GM21515 (cell line): ENCODE data around the gene FAM200A.
"Not testable (repeated sequence)": the region's sequence is repeated elsewhere in the genome, so short reads cannot be mapped to it uniquely, and the experiment has no call there.

Source experiments
- ATAC-seq: cut with Tn5 transposase; IDR thresholded peaks from one replicate; pipeline ENCODE4 v1.9.1; 2021; ENCODE audit not compliant: unreplicated experiment

Gene FAM200A

DNA sequence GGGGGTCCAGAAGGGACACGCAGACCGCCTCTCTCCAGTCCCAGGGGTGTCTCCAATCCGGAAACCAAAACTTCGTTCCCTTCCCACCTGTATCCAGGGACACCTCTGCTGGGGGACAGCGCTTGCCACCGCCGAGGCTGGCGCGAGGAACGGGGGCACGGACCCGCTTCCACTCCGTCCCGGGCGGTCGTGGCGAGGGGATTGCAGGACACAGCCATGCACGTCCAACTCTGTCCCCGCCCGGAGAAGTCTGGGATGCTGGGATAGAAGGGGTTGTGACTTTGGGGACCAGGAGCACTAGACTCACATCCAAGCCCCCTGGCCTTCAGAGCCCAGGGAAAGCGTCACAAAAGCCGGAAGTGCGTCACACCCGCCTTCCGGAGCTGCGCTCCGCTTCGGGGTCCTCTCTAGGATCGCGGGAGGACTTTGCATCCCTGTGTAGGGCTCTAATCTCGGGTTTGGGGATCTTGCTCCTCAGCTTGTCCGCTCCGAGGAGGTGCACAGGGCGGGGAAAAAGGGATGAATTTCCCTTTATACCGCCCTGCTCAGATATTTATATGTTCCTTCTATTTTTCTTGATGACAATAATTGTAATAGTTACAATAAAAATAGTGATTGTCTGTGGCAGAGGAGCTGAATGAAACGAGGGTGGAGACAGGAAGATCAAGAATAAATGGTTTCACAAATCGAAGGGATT, at the start of gene FAM200A:
Gene FAM200A, minus strand, starts transcription at position 348 of the 697 bp plus-strand sequence. CDS start 3,707 bp downstream, outside the sequence.
- peak; percentile 92 for ATAC-seq

DNA sequence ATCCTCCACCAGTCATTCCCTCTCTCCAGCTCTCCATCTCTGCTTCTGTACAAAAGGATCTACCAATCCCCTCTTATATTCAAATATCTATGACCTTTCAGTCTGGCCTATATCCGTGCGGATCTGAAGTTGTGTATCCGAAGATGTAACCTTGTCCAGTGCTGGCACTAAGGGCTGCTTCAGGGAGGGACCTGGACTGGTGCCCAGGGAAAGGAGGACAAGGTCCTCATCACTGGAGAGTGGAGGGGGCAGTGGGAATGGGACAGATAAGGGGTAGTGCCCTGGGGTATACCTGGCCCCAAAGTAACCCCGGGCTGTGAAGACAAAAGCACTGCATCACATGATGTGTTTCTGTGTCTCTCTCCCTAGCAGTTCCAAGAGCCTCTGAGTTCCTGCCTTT, 47.9 kb upstream of the FAM200A start:
- no peak for ATAC-seq

DNA sequence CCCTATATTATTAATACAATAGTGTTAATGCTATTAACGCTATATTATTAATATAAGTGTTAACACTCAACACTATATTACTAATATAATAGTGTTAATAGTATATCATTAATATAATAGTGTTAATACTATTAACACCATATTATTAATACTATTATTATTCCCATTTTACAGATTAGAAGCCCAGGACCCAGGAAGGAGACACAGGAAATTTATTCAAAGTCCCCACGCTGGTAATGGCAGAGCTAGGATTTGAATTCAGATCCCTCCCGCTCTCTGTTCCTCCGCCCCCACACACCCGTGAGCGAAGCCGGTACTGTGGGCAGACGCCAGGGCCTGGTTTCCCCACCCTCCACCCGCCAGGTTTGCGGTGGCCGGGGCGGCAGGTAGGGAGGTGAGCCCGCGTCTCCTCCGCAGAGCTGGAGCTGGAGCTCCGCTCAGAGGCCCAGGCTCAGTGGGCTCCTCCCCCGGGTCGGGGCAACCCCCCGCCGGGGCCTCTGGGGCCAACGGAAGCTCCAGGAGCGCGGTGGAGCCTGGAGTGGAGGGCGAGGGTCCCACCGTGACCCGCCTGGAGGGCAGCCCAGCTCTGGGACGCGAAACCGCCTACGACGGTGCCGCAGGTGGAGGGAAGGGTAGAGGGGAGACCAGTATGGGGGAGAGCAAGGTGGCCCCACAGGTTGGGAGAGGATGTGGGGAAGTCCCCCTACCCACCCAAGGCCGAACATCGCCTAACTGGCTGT, 46.0 kb upstream of the FAM200A start, which contains the start of gene TMEM225B:
Gene TMEM225B, plus strand, starts transcription at position 506 of the 740 bp plus-strand sequence. CDS start 6,122 bp downstream, outside the sequence.
- ATAC-seq: no peak

DNA sequence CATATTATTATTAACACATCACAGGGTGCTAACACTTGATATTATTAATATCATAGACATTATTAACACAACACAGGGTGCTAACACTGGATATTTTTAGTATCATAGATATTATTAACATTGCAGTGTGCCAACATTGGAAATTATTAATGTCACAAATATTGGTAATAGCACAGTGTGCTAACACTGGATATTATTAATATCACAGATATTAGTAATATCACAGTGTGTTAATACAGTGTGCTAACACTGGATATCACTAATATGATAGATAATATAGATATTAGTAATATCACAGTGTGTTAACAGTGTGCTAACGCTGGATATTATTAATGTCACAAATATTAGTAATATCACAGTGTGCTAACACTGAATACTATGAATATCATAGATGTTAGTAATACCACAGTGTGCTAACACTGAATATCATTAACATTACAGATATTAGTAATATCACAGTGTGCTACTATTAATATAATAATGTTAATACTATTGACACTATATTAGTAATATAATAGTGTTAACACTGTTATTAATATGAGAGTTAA, 44.6 kb upstream of the FAM200A start:
- ATAC-seq: no peak

DNA sequence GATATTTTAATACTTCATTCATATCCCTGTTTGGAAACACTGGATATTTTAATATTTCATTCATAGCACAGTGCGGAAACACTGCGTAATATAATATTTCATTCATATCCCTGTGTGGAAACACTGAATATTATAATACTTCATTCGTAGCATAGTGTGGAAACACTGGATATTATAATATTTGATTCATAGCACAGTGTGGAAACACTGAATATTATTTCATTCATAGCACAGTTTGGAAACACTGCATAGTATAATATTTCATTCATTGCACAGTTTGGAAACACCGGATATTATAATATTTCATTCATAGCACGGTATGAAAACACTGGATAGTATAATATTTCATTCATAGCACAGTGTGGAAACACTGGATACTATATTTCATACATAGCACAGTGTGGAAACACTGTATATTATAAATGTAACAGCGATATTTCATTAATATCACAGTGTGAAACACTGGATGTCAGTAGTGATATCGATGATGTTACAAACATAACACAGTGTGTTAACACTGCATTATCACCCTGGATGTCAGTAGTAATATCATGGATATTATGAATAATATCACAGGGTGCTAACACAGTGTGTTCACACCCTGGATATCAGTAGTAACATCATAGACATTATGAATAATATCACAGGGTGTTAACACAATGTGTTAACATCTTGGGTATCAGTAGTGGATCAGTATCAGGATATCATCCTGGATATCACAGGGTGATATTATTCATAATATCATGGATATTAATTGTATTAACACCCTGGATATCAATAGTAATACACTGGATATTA, 43.2 kb upstream of the FAM200A start:
- no peak for ATAC-seq

DNA sequence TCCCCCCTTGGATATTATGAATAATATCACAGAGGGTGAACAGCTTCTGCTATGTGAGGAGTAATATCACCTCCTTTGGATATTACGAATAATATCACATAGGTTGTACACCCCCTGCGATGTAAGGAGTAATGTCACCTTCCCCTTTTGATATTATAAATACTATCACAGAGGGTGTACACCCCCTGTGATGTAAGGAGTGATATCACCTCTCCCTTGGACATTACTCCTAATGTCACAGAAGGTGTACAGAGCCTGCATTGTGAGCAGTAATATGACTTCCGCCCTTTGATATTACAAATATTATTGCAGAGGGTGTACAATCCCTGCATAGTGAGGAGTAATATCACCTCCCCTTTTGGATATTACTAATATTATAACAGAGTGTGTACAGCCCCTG, 37.0 kb upstream of the FAM200A start:
- no peak for ATAC-seq

DNA sequence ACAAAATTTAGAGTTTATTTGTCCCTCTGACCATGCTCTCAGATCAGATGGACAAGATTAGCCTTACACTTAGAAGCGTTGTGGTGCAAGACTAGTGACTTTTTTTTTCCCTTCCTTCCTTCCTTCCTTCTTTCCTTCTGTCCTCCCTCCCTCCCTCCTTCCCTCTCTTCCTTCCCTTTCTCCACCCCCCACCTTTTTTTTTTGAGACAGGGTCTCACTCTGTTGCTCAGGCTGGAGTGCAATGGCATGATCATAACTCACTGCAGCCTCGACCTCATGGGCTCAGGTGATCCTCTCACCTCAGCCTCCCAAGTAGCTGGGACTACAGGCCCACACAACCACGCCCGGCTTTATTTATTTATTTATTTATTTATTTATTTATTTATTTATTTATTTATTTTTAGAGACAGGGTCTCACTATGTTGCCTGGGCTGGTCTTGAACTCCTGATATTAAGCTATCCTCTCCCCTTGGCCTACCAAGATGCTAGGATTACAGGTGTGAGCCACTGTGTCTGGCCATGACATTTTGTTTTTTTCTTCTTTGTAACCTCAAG, 28.9 kb upstream of the FAM200A start:
- ATAC-seq: not testable (repeated sequence)

DNA sequence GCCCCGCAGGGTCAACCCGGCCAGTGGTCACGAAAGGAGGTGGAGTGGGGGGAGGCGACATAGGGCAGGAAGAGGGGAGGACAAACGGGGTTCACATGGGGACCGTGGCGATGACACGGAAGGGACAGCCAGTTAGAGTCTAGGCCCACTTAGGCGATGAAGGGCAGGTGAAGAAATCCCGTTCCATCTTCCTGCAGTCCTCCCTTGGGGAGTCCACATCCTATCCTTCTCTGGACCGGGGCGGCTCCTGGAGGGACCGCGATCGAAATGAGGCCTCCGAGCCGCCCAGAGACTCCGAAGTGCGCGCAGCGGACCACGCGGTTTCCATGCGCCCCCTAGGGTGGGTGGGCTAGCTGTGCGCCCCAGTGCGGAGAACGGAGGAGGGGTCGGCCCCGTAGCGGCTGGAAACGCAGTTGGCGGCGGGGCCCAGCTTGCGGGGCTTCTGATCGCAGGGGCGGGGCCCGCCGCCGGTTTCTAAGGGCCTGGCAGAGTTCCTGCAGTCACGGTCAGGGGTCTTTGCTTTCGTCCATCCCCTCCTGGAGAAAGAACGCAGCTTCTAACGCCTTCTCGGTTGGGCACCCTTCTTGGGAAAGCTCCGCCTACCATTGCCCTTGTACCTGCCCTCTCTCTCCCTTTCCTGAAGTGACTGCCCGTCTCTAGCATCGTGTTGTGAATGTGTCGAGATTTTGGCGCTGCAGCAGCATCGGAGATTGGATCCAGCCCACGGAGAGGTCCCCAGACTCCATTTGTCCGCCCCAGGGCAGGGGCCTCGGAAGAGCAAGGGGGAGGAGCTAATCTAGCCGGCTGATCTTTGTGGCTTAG, 28.3 kb upstream of the FAM200A start:
- no peak for ATAC-seq

DNA sequence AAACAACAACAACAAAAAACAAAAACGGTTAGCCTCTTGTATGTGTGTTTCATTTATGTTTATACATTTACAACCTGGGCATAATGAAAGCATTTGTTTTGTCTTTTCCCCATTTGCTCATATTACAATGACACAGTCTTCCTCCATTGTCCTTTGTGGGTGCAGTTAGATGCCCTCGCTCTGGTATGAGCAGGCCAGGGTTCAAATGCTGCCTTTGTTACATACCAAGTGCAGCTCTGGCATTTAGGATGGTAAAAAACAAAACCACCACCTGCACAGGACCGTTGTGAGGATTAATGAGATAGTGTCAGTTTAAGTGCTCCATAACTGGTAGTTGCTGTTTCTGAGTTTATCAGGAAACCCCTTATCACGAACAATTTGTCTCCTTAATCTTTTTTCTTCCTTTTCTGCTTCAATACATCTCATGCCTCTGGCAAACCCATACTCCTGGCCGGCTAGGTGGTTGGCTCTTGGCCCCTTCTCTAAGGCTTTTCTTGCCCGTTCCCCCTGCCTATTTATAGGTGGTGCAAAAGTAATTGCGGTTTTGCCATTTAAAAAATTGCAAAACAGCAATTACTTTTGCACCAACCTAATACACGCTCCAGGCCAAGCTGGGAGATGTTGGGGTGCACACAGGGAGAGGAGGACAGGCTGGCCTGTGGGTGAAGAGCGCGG, 27.5 kb upstream of the FAM200A start:
- ATAC-seq: no peak

DNA sequence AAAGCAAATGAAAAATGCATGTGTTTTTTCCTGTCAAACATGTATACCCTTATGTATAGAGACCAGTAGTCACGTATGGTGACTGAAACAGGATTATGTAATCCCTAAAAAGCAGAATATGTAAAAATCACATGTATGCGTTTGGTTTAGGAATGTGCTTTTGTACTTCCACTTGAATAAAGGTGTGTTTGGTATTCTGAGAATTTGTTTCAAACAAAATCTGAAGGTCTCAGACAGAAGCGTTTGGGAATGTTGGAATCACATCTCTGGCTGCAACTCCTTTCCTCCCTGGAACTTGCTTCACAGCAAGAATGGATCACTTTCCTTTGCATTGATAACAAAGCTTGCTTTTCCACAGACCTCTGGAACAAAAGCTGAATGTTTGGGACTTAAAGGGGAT, 24.3 kb upstream of the FAM200A start:
- no peak for ATAC-seq

DNA sequence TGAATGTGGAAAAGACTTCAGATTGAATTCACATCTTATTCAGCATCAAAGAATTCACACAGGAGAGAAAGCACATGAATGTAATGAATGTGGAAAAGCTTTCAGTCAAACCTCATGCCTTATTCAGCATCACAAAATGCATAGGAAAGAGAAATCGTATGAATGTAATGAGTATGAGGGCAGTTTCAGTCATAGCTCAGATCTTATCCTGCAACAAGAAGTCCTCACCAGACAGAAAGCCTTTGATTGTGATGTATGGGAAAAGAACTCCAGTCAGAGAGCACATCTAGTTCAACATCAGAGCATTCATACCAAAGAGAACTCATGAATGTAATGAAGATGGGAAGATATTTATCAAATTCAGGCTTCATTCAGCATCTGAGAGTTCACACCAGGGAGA, 21.3 kb upstream of the FAM200A start:
- no peak for ATAC-seq

DNA sequence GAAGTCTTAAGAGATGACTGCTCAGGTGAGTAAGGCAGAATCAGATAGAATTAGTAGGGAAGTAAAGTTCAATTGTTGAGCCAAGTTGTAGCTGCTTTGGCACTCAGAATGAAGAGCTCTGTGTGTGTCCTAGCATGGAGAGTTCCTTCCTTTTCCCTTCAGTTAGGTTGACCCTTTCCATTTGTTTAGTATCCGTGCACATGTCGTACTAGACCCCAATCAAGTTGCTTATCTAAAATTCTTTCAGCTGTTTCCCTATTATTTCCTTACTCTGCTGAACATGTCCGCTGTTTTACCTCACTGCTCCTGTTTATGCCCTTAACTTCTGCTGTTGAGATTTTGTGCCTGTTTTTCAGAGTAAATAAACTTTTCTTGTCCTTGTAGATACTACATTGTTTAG, 19.9 kb upstream of the FAM200A start:
- ATAC-seq: no peak

DNA sequence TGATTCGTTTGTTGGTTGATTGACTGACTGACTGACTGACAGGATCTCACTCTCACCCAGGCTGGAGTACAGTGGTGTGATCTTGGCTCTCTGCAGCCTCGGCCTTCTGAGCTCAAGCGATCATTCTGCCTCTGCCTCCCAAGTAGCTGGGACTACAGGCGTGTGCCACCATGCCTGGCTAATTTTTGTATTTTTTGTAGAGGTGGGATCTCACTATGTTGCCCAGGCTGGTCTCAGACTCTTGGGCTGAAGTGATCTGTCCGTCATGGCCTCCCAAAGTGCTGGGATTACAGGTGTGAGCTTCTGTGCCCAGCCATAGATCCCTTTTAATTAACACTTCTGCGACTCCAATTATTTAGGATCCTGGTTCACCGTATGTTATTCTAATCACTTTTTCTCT, 16.9 kb upstream of the FAM200A start:
- not testable (repeated sequence) for ATAC-seq

DNA sequence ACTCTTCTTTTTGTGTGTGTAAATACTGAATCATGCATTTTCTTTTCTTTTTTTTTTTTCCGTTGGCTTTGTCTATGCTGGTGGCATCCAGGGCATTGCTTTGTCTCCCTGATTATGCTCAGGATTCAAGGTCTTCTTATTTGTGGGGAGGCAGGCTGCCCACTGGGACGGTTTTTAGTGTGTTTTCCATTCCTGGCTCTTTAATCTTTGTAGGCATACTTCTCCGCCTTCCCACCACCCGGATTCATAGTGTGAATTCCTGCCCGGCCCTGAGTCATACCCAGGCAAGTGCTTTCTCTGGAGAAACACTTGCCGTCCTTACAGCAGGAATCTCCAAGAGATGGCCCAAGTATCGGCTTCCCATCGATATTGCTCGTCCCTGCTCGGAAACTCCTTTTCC, 11.7 kb upstream of the FAM200A start:
- no peak for ATAC-seq

DNA sequence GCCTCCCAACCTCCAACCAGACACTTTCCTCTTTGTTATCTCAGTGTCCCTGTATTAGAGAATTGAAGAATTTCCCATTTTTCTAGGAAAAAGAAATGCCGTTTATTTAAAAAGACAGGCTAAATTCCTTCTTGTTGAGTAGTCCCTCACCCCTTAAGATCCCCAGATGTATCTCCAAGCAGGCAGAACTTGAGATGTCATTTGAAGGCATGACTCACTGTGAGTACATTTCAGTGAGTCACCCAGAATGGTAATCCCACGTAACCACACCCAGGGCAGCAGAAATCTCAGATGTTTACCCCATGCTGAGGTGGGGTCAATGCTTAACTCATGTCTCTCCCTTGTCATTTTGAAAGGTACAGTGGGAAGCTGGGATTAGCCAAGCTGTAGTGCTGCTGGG, 10.9 kb upstream of the FAM200A start:
- no peak for ATAC-seq

DNA sequence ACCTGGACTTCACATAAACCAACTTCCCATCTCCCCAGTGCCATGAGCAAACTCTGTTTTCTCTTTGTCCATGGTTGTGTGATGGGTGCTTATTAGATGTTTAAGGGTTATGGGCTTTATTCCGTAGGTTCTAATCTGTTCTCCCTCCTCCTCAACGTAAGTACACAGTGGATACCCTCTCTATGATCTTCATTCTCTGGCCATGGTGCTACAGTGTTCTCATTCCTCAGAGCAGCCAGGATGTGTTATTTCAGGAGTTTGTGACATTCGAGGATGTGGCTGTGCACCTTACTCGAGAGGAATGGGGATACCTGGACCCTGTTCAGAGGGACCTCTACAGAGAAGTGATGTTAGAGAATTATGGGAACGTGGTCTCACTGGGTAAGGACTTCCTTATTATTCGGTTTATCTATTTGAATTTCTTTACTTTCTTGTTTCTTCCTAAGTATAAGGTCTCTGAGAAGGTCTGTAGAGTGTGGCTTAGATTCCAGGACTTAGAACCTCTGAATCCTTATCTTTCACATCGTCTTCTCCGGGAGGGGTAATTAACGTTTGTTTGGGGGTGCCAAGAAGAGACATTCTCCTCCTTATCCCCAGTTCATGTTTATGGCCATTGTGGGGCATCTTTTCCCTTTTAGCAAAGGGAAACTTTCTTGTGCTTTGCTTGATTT, 10.3 kb upstream of the FAM200A start:
- no peak for ATAC-seq

DNA sequence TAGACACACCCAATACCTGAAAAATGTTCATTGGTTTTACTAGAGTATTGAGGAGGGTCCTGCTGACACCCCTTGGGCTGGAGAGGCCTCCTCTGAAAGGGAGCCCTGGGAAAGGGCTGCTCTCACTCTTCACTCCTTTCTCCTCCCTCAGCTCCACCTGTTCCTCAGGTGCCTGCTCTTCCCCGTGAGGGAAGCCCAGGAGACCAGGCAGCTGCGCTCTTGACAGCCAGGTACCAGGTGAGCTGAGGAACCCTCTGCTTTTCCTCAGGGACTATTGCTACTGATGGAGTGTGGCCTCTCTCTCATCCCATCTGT, 9.8 kb upstream of the FAM200A start:
- no peak for ATAC-seq

DNA sequence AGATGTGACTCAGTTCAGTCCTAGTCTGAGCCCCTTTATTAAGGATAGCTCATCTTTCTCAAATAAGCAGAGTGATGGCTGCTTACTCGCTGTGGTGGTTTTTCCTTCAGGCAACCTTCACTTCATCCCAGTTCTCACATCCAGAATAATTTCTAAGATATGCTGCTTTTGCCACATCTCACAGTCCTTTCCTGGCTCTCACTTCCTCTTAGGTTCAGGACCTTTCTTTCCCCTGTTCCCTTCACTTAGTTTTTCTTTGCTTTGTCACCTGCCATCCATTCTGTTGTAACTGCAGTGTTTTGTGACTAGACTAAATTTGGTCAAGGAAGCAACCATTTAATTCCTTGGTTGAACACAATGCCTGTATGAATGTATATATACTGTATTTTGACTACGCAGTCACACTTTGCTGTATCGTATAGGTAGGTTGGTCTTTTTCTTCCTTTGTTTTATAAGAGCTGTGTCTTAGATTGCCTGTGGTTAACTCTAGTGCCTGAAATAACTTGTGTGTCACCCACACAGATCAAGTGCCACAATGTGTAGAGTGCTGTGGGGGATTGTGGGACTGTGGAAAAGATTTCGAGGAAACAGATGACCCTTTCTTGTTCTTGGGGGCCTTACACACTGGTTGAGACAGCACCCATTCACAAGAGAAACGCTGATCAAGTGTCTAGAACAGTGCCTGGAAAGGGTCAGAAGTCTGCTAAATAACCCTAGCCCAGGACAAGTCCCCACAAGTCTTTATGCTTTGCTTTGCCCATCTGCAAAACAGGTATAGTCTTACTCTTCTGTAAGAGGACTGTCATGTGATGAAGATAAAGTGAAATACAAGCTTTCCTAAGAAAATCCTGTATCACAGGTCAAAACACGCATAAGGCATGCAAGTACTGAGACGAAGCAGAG, 9.2 kb upstream of the FAM200A start:
- no peak for ATAC-seq
